Activated CD4-positive, alpha-beta memory T cell treated with anti-CD3 and anti-CD28 coated beads for 36 hours (primary cell): ENCODE results near the gene CT45A1. TPM values are rescaled to one million over a fixed set of nuclear protein-coding genes. Genes with fewer than 3 reads are reported as not detected.
"Not testable (repeated sequence)": the region's sequence is repeated elsewhere in the genome, so short reads cannot be mapped to it uniquely, and the experiment has no call there.

Experiments
- CTCF ChIA-PET: fragments of 350-600 bp; sonication (Branson Sonifier 250); formaldehyde crosslinking; loops from one replicate; lab custom pipeline; 2021; ENCODE audit warnings: antibody characterized with exemption, inconsistent platforms; lab: Charles Lee
- POLR2A ChIA-PET: fragments of 350-600 bp; sonication (Branson Sonifier 250); formaldehyde crosslinking; loops from one replicate; lab custom pipeline; 2021; ENCODE audit warnings: antibody characterized with exemption; lab: Charles Lee
- DNase-seq: peaks from one replicate; pipeline ENCODE4 v3.0.0-alpha.2; 2020
- H3K27ac Mint-ChIP-seq: one replicate; pipeline ENCODE4 v1.8.0; 2021; ENCODE audit warnings: mixed read lengths
- H3K27me3 Mint-ChIP-seq: one replicate; pipeline ENCODE4 v1.8.0; 2021; ENCODE audit warnings: mixed read lengths
- H3K36me3 Mint-ChIP-seq: one replicate; pipeline ENCODE4 v1.8.0; 2021; ENCODE audit warnings: mixed read lengths
- H3K4me1 Mint-ChIP-seq: one replicate; pipeline ENCODE4 v1.8.0; 2021; ENCODE audit warnings: low read depth, mixed read lengths
- H3K4me3 Mint-ChIP-seq: one replicate; pipeline ENCODE4 v1.8.0; 2021; ENCODE audit warnings: mild to moderate bottlenecking, mixed read lengths
- H3K9me3 Mint-ChIP-seq: one replicate; pipeline ENCODE4 v1.8.0; 2021; ENCODE audit warnings: mixed read lengths
- intact Hi-C: fragments of 100-400 bp; cut with micrococcal nuclease; formaldehyde crosslinking; loops from one replicate; pipeline ENCODE4 v1.15.1; 2023
- total RNA-seq, 2 experiments: library from RNA; stranded (reverse); gene quantifications; one replicate each; pipeline ENCODE4 v1.2.3, GENCODE V29; 2021

Gene CT45A1
- total RNA-seq, 2 experiments from 2014 or later, result not detected

- CTCF ChIA-PET, H3K4me1 Mint-ChIP-seq, DNase-seq, intact Hi-C loops, H3K4me3 Mint-ChIP-seq, H3K36me3 Mint-ChIP-seq, POLR2A ChIA-PET, H3K27me3 Mint-ChIP-seq, H3K9me3 Mint-ChIP-seq, H3K27ac Mint-ChIP-seq: not testable (repeated sequence)
Observed at GRCh38 chrX:135744739-135745138, 31.3 kb downstream of the CT45A1 start.

GRCh38 chrX:135768091-135768490, 54.7 kb downstream of the CT45A1 start, which contains the start of gene CT45A3:
Gene CT45A3, minus strand, starts transcription at chrX:135768191. Its CDS starts 3,747 bp downstream, at chrX:135764444.
- H3K4me3 Mint-ChIP-seq, POLR2A ChIA-PET, H3K36me3 Mint-ChIP-seq, DNase-seq, H3K9me3 Mint-ChIP-seq, CTCF ChIA-PET, H3K27ac Mint-ChIP-seq, intact Hi-C loops, H3K27me3 Mint-ChIP-seq, H3K4me1 Mint-ChIP-seq: not testable (repeated sequence)

Other genes starting within 250 kb of the CT45A1 start
- gene INTS6L, start 193.0 kb upstream of the CT45A1 start, total RNA-seq, result 10 to 100 TPM; 21.2 to 22.7 TPM
- gene CT45A3, start 54.6 kb downstream of the CT45A1 start, total RNA-seq, result not detected
- not detected for gene CT45A5, start 71.9 kb downstream of the CT45A1 start, total RNA-seq
- not detected for gene CT45A6, start 89.1 kb downstream of the CT45A1 start, total RNA-seq
- gene CT45A2, start 106.4 kb downstream of the CT45A1 start, total RNA-seq, result not detected
- not detected for gene CT45A7, start 123.6 kb downstream of the CT45A1 start, total RNA-seq
- not detected for gene CT45A8, start 140.9 kb downstream of the CT45A1 start, total RNA-seq
- gene CT45A9, start 158.2 kb downstream of the CT45A1 start, total RNA-seq, result not detected
- not detected for gene CT45A10, start 179.8 kb downstream of the CT45A1 start, total RNA-seq
- not detected for gene SAGE1, start 180.1 kb downstream of the CT45A1 start, total RNA-seq